Lower lobe of right lung (tissue), 2 donors: Measurements from ENCODE around the gene CBFA2T2. TPM values are rescaled to one million over a fixed set of nuclear protein-coding genes. Genes with fewer than 3 reads are reported as not detected.
"Not testable (repeated sequence)": the region's sequence is repeated elsewhere in the genome, so short reads cannot be mapped to it uniquely, and the experiment has no call there.

ENCODE experiments used
- ATAC-seq, 2 donors: fragments of 200-7000 bp; cut with Tn5 transposase; one replicate each; pipeline ENCODE4 v1.9.1; 2020 to 2022; ENCODE audit warnings: mild to moderate bottlenecking in 2 of 2, moderate library complexity in 2 of 2
- DNase-seq: peaks from one replicate; pipeline ENCODE4 v3.0.0-alpha.2; 2020
- H3K27ac ChIP-seq: fragments of 200-600 bp; one replicate; pipeline ENCODE4 v1.8.0; 2022
- H3K27me3 ChIP-seq: fragments of 200-600 bp; one replicate; pipeline ENCODE4 v1.8.0; 2022; ENCODE audit warnings: low read depth
- H3K36me3 ChIP-seq: fragments of 200-600 bp; one replicate; pipeline ENCODE4 v1.8.0; 2022; ENCODE audit warnings: mild to moderate bottlenecking
- H3K4me1 ChIP-seq: fragments of 200-600 bp; one replicate; pipeline ENCODE4 v1.8.0; 2022
- H3K4me3 ChIP-seq: fragments of 200-600 bp; one replicate; pipeline ENCODE4 v1.8.0; 2022; ENCODE audit warnings: mild to moderate bottlenecking
- H3K9me3 ChIP-seq: fragments of 200-600 bp; one replicate; pipeline ENCODE4 v1.8.0; 2022
- CTCF ChIP-seq: fragments of 200-600 bp; IDR thresholded peaks from one replicate; pipeline ENCODE4 v1.8.0; 2022; ENCODE audit warnings: antibody characterized with exemption, mild to moderate bottlenecking
- intact Hi-C: fragments of 100-400 bp; cut with DNase I; formaldehyde crosslinking; loops from one replicate; pipeline ENCODE4 v1.11.0; 2022
- total RNA-seq: library from RNA; stranded (reverse); fragmentation: NEBNext Ultra II Directional; extraction: Animal tissue kit (Norgen Biotek cat#: 25700); gene quantifications from one replicate; pipeline ENCODE4 v1.2.1, GENCODE V29; 2021
- donor health status: DM: no; HTN: yes; CAD: no; lungs with severe emphysema.

Gene CBFA2T2
- total RNA-seq, 1 donor from 2014 or later: 18.2 TPM

GRCh38 chr20:33693741-33694638, 204.1 kb downstream of the CBFA2T2 start:
- ATAC-seq (peak; percentile 78 to 79), DNase-seq (no peak)
- H3K27me3 ChIP-seq: no peaks in the 10 kb centered on the region
- no peak for TF ChIP-seq CTCF
- H3K27ac ChIP-seq: peak overlapping the region; percentile 46
- no peaks in the 10 kb centered on the region for H3K9me3 ChIP-seq
- no peak overlapping the region for H3K4me3 ChIP-seq
- intact Hi-C loops: no loop called here
- H3K36me3 ChIP-seq: no peaks in the 10 kb centered on the region
- peaks cover 3% of the 10 kb centered on the region for H3K4me1 ChIP-seq

GRCh38 chr20:33694639-33695012, 204.7 kb downstream of the CBFA2T2 start:
- H3K4me3 ChIP-seq: no peak overlapping the region
- H3K27me3 ChIP-seq: no peaks in the 10 kb centered on the region
- peak overlapping the region; percentile 46 for H3K27ac ChIP-seq
- TF ChIP-seq CTCF: no peak
- peaks cover 3% of the 10 kb centered on the region for H3K4me1 ChIP-seq
- ATAC-seq: no peak
- H3K36me3 ChIP-seq: no peaks in the 10 kb centered on the region
- DNase-seq: no peak
- no peaks in the 10 kb centered on the region for H3K9me3 ChIP-seq
- intact Hi-C loops: no loop called here

DNA sequence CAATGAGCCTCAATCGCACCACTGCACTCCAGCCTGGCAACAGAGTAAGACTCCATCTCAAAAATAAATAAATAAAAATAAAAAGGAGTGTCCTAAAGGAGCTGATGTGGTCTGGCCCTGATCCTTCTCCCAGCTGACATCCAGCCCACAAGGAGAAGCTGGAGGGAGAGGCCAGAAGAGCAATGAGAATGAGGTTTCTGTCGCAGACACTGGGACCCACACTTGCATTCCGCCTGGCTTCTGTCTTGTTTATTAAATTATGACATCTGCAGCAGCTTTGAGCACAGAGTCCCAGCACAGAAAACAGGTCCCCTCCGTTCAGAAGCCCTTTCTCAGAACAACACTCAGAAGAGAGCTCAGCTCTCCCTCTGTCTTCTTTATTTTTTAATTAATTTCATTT, 206.6 kb downstream of the CBFA2T2 start:
- TF ChIP-seq CTCF: no peak
- Histone ChIP-seq H3K27me3 (no peaks in the 10 kb centered on the region), H3K27ac (no peak overlapping the region), H3K36me3 (no peaks in the 10 kb centered on the region), H3K9me3 (no peaks in the 10 kb centered on the region), H3K4me1 (peaks cover 3% of the 10 kb centered on the region), H3K4me3 (no peak overlapping the region)
- intact Hi-C loops: no loop called here
- DNase-seq (no peak), ATAC-seq (no peak)

- Histone ChIP-seq H3K9me3 (no peaks in the 10 kb centered on the region), H3K27me3 (no peaks in the 10 kb centered on the region), H3K4me3 (no peak overlapping the region), H3K27ac (no peak overlapping the region), H3K36me3 (no peaks in the 10 kb centered on the region), H3K4me1 (peaks cover 3% of the 10 kb centered on the region)
- no peak for TF ChIP-seq CTCF
- intact Hi-C loops: no loop called here
- DNase-seq: no peak
- ATAC-seq: no peak
These were observed 207.2 kb downstream of the CBFA2T2 start for GRCh38 chr20:33697129-33697528.

DNA sequence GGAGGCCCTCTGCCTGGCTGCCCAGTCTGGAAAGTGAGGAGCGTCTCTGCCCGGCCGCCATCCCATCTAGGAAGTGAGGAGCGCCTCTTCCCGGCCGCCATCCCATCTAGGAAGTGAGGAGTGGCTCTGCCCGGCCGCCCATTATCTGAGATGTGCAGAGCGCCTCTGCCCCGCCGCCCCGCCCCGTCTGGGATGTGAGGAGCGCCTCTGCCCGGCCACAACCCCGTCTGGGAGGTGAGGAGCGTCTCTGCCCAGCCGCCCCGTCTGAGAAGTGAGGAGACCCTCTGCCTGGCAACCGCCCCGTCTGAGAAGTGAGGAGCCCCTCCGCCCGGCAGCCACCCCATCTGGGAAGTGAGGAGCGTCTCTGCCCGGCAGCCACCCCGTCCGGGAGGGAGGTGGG, 209.1 kb downstream of the CBFA2T2 start:
- H3K27ac ChIP-seq, H3K36me3 ChIP-seq, H3K27me3 ChIP-seq, DNase-seq, ATAC-seq, H3K9me3 ChIP-seq, H3K4me1 ChIP-seq, intact Hi-C loops, H3K4me3 ChIP-seq: not testable (repeated sequence)

Other genes with a start within 250 kb of the CBFA2T2 start
- gene BPIFB1, start 206.9 kb upstream of the CBFA2T2 start, total RNA-seq: 263 TPM
- gene CDK5RAP1, start 88.6 kb upstream of the CBFA2T2 start, total RNA-seq: 23.2 TPM
- 6.7 TPM for gene SNTA1, start 46.3 kb upstream of the CBFA2T2 start, total RNA-seq
- gene C20orf144, start 172.2 kb downstream of the CBFA2T2 start, total RNA-seq: not detected
- gene ACTL10, start 176.8 kb downstream of the CBFA2T2 start, total RNA-seq: 1.3 TPM
- gene NECAB3, start 184.3 kb downstream of the CBFA2T2 start, total RNA-seq: 60.3 TPM
- 3.9 TPM for gene E2F1, start 196.3 kb downstream of the CBFA2T2 start, total RNA-seq
- 60.5 TPM for gene PXMP4, start 230.2 kb downstream of the CBFA2T2 start, total RNA-seq
- 5.6 TPM for gene ZNF341, start 241.9 kb downstream of the CBFA2T2 start, total RNA-seq